Muscle of back (tissue), 11 donors: ENCODE results near the gene SPATA6L. TPM values are rescaled to one million over a fixed set of nuclear protein-coding genes. Genes with fewer than 3 reads are reported as not detected.
A peak's percentile ranks its signal among the peaks of the same experiment; 100 is the strongest.
"Not testable (repeated sequence)": the region's sequence is repeated elsewhere in the genome, so short reads cannot be mapped to it uniquely, and the experiment has no call there.

ENCODE experiments used
- DNase-seq, 3 donors: peaks; one replicate each; pipeline versions ENCODE4 v3.0.0 to v3.0.0-alpha.2; 2013
- polyA plus RNA-seq, 10 donors: library from polyadenylated mRNA; unstranded; fragments of 120-200 nt; gene quantifications; one replicate each; pipeline ENCODE4 v1.2.1, GENCODE V29; 2013; ENCODE audit not compliant: insufficient read length in 10 of 10

The SPATA6L gene
- polyA plus RNA-seq, 10 donors = 0.17 to 1.4 (median 0.52) TPM

- DNase-seq = no peak
Measured at GRCh38 chr9:4677392-4677791, 11.1 kb upstream of the SPATA6L start.

- peak in 2 of 3 donors; percentile 14 to 69 for DNase-seq
Measured at GRCh38 chr9:4674783-4675182, 8.5 kb upstream of the SPATA6L start.

- no peak for DNase-seq
Measured at GRCh38 chr9:4671737-4672136, 5.5 kb upstream of the SPATA6L start.

GRCh38 chr9:4670591-4670990 is 4.3 kb upstream of the SPATA6L start:
- DNase-seq = no peak

- no peak for DNase-seq
Measured at GRCh38 chr9:4669890-4670289, 3.6 kb upstream of the SPATA6L start.

GRCh38 chr9:4668604-4669003 is 2.3 kb upstream of the SPATA6L start:
- DNase-seq = no peak

- DNase-seq = no peak
Measured at GRCh38 chr9:4667681-4668080, 1.4 kb upstream of the SPATA6L start.

- DNase-seq = peak in 1 of 3 donors; percentile 45
Measured at GRCh38 chr9:4665357-4665756, 923 bp downstream of the SPATA6L start.

GRCh38 chr9:4663956-4664355 is 2.3 kb downstream of the SPATA6L start:
- no peak for DNase-seq

- DNase-seq = no peak
Measured at GRCh38 chr9:4662989-4663792, 3.1 kb downstream of the SPATA6L start.

- peak; percentile 72 to 92 (median 84) for DNase-seq
Measured at GRCh38 chr9:4662108-4662988, 3.9 kb downstream of the SPATA6L start, which contains the start of gene PLPP6. TSS of gene PLPP6 (plus strand) at chr9:4662294. CDS start at chr9:4662376, 82 bp downstream.

- DNase-seq = no peak
Measured at GRCh38 chr9:4661611-4662010, 4.7 kb downstream of the SPATA6L start.

GRCh38 chr9:4661165-4661564 is 5.1 kb downstream of the SPATA6L start:
- DNase-seq = no peak

- not testable (repeated sequence) for DNase-seq
Measured at GRCh38 chr9:4660665-4661064, 5.6 kb downstream of the SPATA6L start.

GRCh38 chr9:4657426-4658159 is 8.7 kb downstream of the SPATA6L start:
- no peak for DNase-seq

- no peak for DNase-seq
Measured at GRCh38 chr9:4656621-4657020, 9.7 kb downstream of the SPATA6L start.

- DNase-seq = not testable (repeated sequence)
Measured at GRCh38 chr9:4656196-4656595, 10.1 kb downstream of the SPATA6L start.

- no peak for DNase-seq
Measured at GRCh38 chr9:4654538-4654937, 11.7 kb downstream of the SPATA6L start.

GRCh38 chr9:4654084-4654483 is 12.2 kb downstream of the SPATA6L start:
- no peak for DNase-seq

GRCh38 chr9:4642351-4642750 is 23.9 kb downstream of the SPATA6L start:
- no peak for DNase-seq

GRCh38 chr9:4640027-4640426 is 26.3 kb downstream of the SPATA6L start:
- peak in 1 of 3 donors; percentile 6 for DNase-seq

GRCh38 chr9:4639420-4639819 is 26.9 kb downstream of the SPATA6L start:
- DNase-seq = no peak
